ENCODE measurements around the gene UGT3A1.
"Not testable (repeated sequence)": the region's sequence is repeated elsewhere in the genome, so short reads cannot be mapped to it uniquely, and the experiment has no call there.

UGT3A1 gene, protein sequence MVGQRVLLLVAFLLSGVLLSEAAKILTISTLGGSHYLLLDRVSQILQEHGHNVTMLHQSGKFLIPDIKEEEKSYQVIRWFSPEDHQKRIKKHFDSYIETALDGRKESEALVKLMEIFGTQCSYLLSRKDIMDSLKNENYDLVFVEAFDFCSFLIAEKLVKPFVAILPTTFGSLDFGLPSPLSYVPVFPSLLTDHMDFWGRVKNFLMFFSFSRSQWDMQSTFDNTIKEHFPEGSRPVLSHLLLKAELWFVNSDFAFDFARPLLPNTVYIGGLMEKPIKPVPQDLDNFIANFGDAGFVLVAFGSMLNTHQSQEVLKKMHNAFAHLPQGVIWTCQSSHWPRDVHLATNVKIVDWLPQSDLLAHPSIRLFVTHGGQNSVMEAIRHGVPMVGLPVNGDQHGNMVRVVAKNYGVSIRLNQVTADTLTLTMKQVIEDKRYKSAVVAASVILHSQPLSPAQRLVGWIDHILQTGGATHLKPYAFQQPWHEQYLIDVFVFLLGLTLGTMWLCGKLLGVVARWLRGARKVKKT

DNA sequence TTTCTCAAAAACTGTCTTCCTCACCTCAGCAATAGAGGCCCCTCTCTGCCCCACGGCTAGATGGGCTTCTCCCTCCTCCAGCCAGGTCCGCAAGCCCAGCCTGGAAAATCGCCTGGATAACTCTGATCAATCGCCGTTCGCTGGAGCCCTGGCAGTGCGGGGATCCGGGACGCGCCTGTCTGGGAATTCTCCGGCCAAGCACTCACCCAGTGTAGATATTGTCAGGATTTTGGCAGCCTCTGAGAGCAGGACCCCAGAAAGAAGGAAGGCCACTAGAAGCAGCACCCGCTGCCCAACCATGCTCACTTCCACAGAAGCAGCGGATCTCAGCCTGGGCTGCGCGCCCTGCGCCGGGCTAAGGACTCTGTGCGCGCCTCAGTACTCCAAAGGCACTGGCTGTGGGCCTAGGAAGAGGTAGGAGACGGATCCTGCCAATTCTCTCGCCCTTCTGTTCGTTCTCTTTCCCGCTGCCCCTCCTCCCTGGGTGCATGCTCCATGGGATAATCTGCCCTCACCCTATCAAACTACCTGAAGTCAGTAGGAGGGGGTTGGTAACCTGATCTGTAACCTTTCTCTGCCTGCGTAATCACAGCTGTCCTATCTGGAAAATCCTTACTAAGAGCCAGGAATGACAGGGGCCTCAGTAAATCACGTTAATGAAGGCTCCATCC, at the start of gene UGT3A1:
TSS of gene UGT3A1 (minus strand) at position 450 of the 671 bp plus-strand sequence. CDS start at position 300, 150 bp downstream.
- no peak for DNase-seq

- DNase-seq = no peak
These were observed 44.5 kb upstream of the UGT3A1 start for GRCh38 chr5:36035696-36036095.

- not testable (repeated sequence) for DNase-seq
These were observed 43.4 kb upstream of the UGT3A1 start for GRCh38 chr5:36034536-36035134.

- DNase-seq = peak; percentile 7
These were observed 42.3 kb upstream of the UGT3A1 start for GRCh38 chr5:36033486-36033885.

DNA sequence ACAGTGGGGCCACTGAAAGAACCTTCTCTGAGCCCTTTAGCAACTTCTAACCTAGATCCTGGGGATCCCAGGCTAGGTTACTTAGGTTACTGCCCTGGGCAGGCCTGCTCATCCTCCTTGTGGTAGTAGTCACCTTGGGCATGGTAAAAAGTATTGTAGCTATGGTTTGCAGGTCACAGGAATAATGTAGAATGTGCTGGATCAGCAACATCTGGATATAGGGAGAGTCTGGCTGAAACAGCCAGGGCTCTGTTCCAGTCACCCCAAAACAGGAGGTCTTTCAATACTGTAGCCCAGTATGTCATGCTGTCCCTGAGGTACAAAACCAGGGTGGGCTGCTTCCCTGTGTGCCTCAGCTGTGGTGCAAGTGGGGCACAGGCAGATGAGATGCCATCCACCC, 41.9 kb upstream of the UGT3A1 start:
- DNase-seq = no peak

GRCh38 chr5:36031223-36031622, 40.0 kb upstream of the UGT3A1 start:
- DNase-seq = no peak

GRCh38 chr5:36029914-36030313, 38.7 kb upstream of the UGT3A1 start:
- no peak for DNase-seq

DNA sequence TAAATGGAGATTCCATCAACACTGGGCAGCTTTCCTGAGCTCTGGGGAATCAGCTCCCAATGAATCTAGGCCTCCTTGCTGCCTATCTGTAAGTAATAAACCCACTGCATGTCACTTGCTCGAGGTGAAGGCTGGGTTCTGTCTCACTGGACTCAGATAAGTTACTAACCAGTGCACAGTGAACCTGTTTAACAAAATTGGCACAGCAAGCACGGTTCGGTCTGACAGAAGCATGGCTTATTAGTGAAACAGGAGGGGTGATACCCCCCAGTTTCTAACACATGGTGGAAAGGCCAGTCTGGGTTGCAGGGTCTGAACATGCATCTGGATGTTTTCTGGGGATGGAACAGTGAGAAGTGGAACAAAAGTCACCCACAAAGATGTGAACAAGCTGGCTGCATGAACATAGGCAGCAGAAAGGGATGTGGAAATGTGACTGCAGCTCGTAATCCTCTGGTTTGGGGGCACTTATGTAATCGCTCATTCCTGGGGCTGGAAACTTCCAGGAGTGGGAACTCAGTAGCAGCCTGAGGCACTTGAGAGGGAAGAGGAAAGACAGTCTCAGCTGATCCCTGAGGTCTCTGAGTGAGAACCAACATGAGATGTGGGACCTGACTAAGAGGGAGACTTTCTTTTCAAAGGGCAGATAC, 37.8 kb upstream of the UGT3A1 start:
- no peak for DNase-seq

DNA sequence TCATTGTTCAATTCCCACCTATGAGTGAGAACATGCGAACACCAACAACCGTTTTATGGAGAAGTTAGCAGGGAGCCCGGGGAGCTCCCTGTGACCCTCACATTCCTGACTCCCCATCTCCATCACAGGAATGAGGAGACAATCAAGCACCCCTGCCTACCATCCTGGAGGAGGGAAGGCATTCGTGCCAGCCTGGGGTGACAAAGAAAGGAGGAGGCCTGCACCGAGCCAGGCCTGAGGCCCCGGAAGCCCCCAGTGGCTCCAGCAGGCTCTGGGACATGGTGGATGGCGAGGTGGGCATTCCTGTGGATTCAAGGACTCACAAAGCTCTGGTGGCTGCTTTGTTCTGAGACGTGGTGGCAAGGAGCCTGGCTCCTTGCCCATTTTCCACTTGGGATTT, 36.5 kb upstream of the UGT3A1 start:
- DNase-seq = no peak

GRCh38 chr5:36026706-36027465, 35.7 kb upstream of the UGT3A1 start:
- DNase-seq = no peak

GRCh38 chr5:36022246-36022645, 31.1 kb upstream of the UGT3A1 start:
- not testable (repeated sequence) for DNase-seq

DNA sequence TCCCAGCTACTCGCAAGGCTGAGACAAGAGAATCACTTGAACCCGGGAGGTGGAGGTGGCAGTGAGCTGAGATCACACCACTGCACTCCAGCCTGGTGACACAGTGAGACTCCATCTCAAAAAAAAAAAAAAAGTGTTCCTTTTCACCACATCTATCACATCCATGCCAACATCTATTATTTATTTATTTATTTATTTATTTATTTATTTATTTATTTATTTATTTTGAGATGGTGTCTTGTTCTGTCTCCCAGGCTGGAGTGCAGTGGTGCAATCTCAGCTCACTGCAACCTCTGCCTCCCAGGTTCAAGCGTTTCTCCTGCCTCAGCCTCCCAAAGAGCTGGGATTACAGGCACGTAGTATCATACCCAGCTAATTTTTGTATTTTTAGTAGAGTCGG, 28.4 kb upstream of the UGT3A1 start:
- DNase-seq = not testable (repeated sequence)

DNA sequence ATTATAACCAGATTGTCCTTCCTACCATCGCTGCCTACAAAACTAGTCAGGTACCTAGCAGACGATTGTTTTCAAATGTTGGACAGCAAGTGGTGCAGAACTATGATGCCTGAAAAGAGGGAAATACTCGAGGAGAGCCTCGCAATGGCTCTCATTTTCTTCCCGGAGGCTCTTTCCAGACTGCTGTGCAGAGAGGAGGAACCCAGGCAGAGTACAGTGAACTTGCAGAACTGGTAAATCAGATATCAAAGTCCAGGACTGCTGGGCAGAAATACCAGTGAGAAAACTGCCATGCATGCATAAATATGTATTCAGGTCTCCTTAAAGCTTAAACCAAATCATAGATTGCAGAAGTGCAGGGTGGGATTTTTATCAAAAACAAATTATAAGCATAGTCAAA, 26.4 kb upstream of the UGT3A1 start:
- no peak for DNase-seq

DNA sequence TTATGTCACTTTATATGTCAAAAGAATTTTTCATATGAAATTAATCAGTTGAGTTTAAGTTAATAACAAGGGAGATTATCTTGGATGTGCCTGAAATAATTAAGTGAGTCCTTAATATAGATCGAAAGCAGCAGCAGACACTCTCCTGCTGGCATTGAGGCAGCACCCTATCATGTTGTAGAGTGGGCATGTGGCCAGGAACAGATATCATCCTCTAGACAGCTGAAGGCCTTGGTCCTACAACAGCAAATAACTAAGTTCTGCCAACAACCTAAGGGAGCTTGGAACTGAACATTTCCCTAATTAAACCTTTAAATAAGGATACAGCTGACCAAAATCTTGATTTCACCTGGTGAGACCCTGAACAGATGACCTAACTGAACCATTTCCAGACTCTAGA, 25.8 kb upstream of the UGT3A1 start:
- no peak for DNase-seq

DNA sequence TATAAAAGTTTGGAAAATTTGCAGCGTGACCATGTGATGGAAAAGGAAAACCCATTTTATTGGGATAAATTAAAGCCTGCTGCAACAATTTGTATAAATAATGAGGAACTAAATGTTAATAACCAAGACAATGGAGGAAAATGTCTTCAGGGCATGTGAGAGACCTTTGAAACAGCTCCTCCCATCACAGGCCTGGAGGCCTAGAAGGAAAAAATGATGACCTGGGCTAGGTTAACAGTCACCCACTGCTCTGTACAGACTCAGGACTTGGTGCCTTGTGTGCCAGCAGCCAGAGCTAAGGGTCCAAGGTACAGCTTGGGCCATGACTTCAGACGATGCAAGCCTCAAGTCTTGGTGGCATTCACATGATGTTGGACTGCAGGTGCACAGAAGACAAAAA, 22.0 kb upstream of the UGT3A1 start:
- DNase-seq = no peak

DNA sequence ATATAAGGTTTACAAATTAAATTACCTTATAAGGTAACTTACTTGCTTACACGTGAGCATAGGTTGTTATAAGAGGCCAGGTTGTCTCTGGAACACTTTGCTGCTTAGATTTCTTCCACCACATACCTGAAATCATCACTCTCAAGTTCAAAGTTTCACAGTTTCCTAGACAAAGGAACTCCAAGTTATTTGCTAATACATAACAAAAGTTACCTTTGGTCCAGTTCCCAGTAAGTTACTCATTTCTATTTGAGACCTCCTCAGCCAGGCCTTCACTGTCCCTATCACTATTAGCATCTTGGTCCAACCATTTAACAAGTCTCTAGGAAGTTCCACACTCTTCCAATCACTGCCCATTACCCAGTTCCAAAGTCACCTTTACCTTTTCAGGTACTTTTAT, 18.5 kb upstream of the UGT3A1 start:
- DNase-seq = no peak

GRCh38 chr5:36007366-36007765, 16.2 kb upstream of the UGT3A1 start:
- no peak for DNase-seq

DNA sequence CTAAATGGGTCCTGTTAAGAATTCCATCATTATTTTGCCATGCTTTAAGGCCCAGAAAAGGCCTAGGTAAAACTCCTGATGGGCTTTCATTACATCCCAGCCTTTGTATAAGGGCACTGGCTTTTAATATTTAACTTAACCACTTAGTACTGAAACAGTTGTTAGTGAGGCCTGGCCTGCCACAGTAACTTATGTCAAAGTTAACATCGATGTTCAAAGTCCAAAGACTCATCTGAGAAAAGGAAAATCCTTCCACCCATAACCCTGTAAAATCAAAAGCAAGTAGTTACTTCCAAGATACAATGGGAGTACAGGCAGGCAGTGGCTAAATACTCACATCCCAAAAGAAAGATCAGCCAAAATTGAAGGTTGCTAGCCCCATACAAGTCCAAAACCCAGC, 15.0 kb upstream of the UGT3A1 start:
- DNase-seq = no peak

DNA sequence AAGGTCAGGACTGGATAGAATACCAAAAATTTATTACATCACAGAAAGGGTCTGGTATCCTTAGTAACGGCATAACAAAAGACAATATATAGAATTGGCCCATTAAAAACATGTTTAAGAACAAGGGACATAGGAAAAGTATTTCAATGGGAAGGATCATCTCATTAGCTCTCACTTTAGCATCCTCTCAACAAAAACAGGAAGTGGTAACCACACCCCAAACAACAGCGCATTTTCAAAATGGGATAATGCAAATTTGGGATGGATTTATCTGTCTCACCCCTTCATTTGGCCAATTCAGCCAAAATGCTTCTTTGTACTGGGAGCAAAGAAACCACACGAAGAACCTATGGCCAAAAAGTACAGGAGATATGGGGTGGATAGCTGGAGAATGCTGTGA, 9.8 kb upstream of the UGT3A1 start:
- no peak for DNase-seq

DNA sequence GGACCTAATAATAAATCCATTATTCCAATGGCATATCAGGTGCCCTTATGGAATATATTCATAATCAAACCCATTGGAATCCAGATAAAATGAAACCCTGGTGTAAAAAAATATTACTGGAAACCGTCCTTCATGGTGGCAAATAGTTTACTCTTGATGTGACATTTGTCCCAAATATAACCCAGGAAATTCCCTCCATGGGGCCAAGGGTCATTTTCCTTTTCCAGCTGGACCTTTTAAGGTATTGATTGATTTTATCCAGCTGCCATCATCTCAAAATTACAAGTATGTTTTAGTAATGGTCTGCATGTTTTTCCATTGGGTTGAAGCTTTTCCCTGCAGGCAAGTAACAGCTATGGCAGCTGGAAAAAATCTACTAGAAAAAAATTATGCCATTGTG, 8.4 kb upstream of the UGT3A1 start:
- no peak for DNase-seq

- no peak for DNase-seq
These were observed 4.9 kb upstream of the UGT3A1 start for GRCh38 chr5:35996076-35996475.

DNA sequence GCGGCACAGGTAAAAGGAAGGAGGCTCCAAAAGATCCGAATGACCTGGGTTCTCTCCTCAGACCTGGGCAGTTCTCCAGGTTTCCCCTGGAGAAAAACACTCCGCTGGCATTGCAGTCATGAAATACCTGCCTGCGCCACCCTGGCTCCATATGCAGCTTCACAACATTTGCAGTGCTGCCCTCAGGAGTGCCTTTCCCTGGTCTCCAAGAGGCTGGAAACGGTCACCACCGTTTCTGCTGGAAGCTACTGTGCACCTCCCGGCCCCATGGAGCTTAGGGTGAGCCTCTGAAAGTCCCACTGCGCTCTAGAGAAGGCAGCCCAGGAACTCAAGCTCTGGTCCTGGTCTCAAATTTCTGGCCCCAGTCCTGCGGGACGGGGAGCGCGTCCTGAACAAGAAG, 670 bp downstream of the UGT3A1 start:
- DNase-seq = no peak

GRCh38 chr5:35988529-35988928, 2.7 kb downstream of the UGT3A1 start:
- DNase-seq = no peak
